VCaP (cell line): ENCODE data around the gene APOC3.
"Not testable (repeated sequence)": the region's sequence is repeated elsewhere in the genome, so short reads cannot be mapped to it uniquely, and the experiment has no call there.

Source experiments
- H3K27ac ChIP-seq: fragments of 450-650 bp; 2 replicates; pipeline ENCODE4 v1.5.1; 2017
- CTCF ChIP-seq: fragments of 450-650 bp; conservative IDR thresholded peaks from 2 replicates; pipeline ENCODE4 v1.5.1; 2017; ENCODE audit warnings: mild to moderate bottlenecking, moderate library complexity

Gene APOC3

GRCh38 chr11:116793772-116794097 lies 36.0 kb upstream of the APOC3 start:
- TF ChIP-seq CTCF, result no peak
- H3K27ac ChIP-seq, result no peak overlapping the region

- no peak for TF ChIP-seq CTCF
- H3K27ac ChIP-seq, result no peak overlapping the region
These were observed 34.9 kb upstream of the APOC3 start for GRCh38 chr11:116794851-116795250.

DNA sequence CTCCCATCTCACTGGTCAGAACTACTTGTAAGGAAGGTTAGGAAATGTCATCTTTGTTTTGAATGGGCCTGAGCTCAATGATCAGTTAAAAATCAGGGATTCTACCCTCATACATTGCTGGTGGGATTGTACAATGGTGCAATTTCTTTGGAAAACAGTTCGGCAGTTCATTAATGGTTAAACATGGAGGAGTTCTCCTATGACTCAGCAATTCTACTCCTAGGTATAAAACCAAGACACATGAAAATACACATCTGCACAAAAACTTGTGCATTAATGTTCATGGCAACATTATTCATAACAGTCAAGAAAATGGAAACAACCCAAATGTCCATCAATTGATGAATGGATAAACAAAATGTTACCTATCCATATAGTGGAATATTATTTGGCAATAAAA lies 33.2 kb upstream of the APOC3 start:
- H3K27ac ChIP-seq, result no peak overlapping the region
- TF ChIP-seq CTCF, result no peak

- TF ChIP-seq CTCF, result no peak
- no peak overlapping the region for H3K27ac ChIP-seq
These were observed 31.9 kb upstream of the APOC3 start for GRCh38 chr11:116797816-116798215.

DNA sequence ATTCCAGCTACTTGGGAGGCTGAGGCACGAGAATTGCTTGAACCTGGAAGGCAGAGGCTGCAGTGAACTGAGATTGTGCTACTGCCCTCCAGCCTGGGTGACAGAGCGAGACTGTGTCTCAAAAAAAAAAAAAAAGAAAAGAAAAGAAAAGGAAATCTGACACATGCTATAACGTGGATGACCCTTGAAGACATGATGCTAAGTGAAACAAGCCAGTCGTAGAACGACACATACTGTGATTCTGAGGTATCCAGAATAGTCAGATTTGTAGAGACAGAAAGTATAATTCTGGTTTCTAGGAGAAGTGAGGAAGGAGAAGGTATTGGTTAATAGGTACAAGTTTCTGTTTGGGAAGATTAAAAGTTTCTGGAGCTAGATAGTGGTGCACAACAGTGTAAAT lies 31.3 kb upstream of the APOC3 start:
- H3K27ac ChIP-seq, result no peak overlapping the region
- TF ChIP-seq CTCF, result no peak

- TF ChIP-seq CTCF, result no peak
- no peak overlapping the region for H3K27ac ChIP-seq
These were observed 29.1 kb upstream of the APOC3 start for GRCh38 chr11:116800610-116801009.

- not testable (repeated sequence) for H3K27ac ChIP-seq
These were observed 28.0 kb upstream of the APOC3 start for GRCh38 chr11:116801662-116802061.

- H3K27ac ChIP-seq, result no peak overlapping the region
- no peak for TF ChIP-seq CTCF
These were observed 25.7 kb upstream of the APOC3 start for GRCh38 chr11:116804001-116804400.
